Activated T-cell treated with anti-CD3 and anti-CD28 coated beads, Interleukin-2, amount 50 U/mL, for 1 hour (primary cell): Measurements from ENCODE around the gene PIF1.

ENCODE experiments used
- DNase-seq: peaks from one replicate; pipeline ENCODE4 v3.0.0-alpha.2; 2020

PIF1 gene

GRCh38 chr15:64825431-64826294 lies at the start of gene PIF1:
TSS of gene PIF1 (minus strand) at chr15:64825647. CDS start at chr15:64824335, 1,312 bp downstream.
- peak; percentile 74 for DNase-seq

- no peak for DNase-seq
These were observed 44.9 kb upstream of the PIF1 start for GRCh38 chr15:64870353-64870752.

GRCh38 chr15:64869501-64869900 lies 44.1 kb upstream of the PIF1 start:
- DNase-seq, result no peak

GRCh38 chr15:64865998-64866520 lies 40.6 kb upstream of the PIF1 start:
- DNase-seq, result no peak

- no peak for DNase-seq
These were observed 39.9 kb upstream of the PIF1 start for GRCh38 chr15:64865126-64865997.

GRCh38 chr15:64864068-64864467 lies 38.6 kb upstream of the PIF1 start:
- DNase-seq, result no peak

GRCh38 chr15:64862408-64862807 lies 37.0 kb upstream of the PIF1 start:
- DNase-seq, result no peak

- DNase-seq, result no peak
These were observed 36.5 kb upstream of the PIF1 start for GRCh38 chr15:64861960-64862359.

GRCh38 chr15:64861331-64861730 lies 35.9 kb upstream of the PIF1 start:
- DNase-seq, result no peak

GRCh38 chr15:64859226-64859625 lies 33.8 kb upstream of the PIF1 start:
- DNase-seq, result no peak

GRCh38 chr15:64858021-64858575 lies 32.7 kb upstream of the PIF1 start:
- DNase-seq, result no peak

GRCh38 chr15:64857421-64857820 lies 32.0 kb upstream of the PIF1 start:
- no peak for DNase-seq

GRCh38 chr15:64856429-64857145 lies 31.1 kb upstream of the PIF1 start:
- DNase-seq, result no peak

- no peak for DNase-seq
These were observed 29.9 kb upstream of the PIF1 start for GRCh38 chr15:64855205-64855975.

GRCh38 chr15:64854526-64854925 lies 29.1 kb upstream of the PIF1 start:
- no peak for DNase-seq

- DNase-seq, result no peak
These were observed 28.6 kb upstream of the PIF1 start for GRCh38 chr15:64854041-64854440.

- DNase-seq, result no peak
These were observed 26.0 kb upstream of the PIF1 start for GRCh38 chr15:64851503-64851840.

- DNase-seq, result no peak
These were observed 25.5 kb upstream of the PIF1 start for GRCh38 chr15:64850778-64851502.

GRCh38 chr15:64847876-64848716 lies 22.6 kb upstream of the PIF1 start:
- no peak for DNase-seq

- no peak for DNase-seq
These were observed 22.0 kb upstream of the PIF1 start for GRCh38 chr15:64847448-64847847.
